CD14-positive monocyte (primary cell): Measurements from ENCODE around the gene LEMD1. TPM values are rescaled to one million over a fixed set of nuclear protein-coding genes. Genes with fewer than 3 reads are reported as not detected.

Experiments used
- DNase-seq, 3 donors: peaks; one replicate each; pipeline ENCODE4 v3.0.0-alpha.2; 2011 to 2022
- H2AFZ ChIP-seq: 2 replicates; pipeline ENCODE4 v1.6.0; 2012; ENCODE audit warnings: mild to moderate bottlenecking, low read depth, low read length, inconsistent platforms; ENCODE audit not compliant: insufficient read depth, poor library complexity, severe bottlenecking
- H3K27ac ChIP-seq, 2 donors: 1 replicate in 1 of 2; 2 replicates in 1 of 2; pipeline ENCODE4 v1.5.1; 2012 to 2013; ENCODE audit warnings: low read length in 2 of 2, control low read depth in 1 of 2, inconsistent platforms in 1 of 2, low read depth in 1 of 2, mild to moderate bottlenecking in 1 of 2
- H3K27me3 ChIP-seq, 2 donors: one replicate each; pipeline versions ENCODE4 v1.6.0 to v1.6.1; 2011 to 2013; ENCODE audit warnings: low read length in 2 of 2; ENCODE audit not compliant: control insufficient read depth in 2 of 2, insufficient read depth in 2 of 2
- H3K36me3 ChIP-seq, 2 donors: replicated peaks in 1 of 2; 1 replicate in 1 of 2; 2 replicates in 1 of 2; pipeline versions ENCODE4 v1.5.1 to v1.6.1; 2012 to 2013; ENCODE audit warnings: low read length in 2 of 2, control low read depth in 1 of 2, inconsistent platforms in 1 of 2, mild to moderate bottlenecking in 1 of 2; ENCODE audit not compliant: insufficient read depth in 2 of 2, control insufficient read depth in 1 of 2
- H3K4me1 ChIP-seq, 2 donors: 1 replicate in 1 of 2; 2 replicates in 1 of 2; pipeline versions ENCODE4 v1.5.1 to v1.6.1; 2012 to 2013; ENCODE audit warnings: low read length in 2 of 2, control low read depth in 1 of 2, inconsistent platforms in 1 of 2, mild to moderate bottlenecking in 1 of 2, moderate library complexity in 1 of 2; ENCODE audit not compliant: insufficient read depth in 2 of 2, control insufficient read depth in 1 of 2
- H3K4me2 ChIP-seq: replicated peaks from 2 replicates; pipeline ENCODE3; 2012; ENCODE audit warnings: low read length, moderate library complexity, mild to moderate bottlenecking; ENCODE audit not compliant: poor library complexity, severe bottlenecking; ENCODE audit errors: extremely low read depth
- H3K4me3 ChIP-seq, 3 experiments: fragments of 200-600 bp in 1 of 3; sonication (generic) in 1 of 3; replicated peaks in 1 of 3; 1 replicate in 2 of 3; 2 replicates in 1 of 3; pipeline ENCODE4 v1.5.1; 2011 to 2013; ENCODE audit warnings: low read length in 3 of 3, mild to moderate bottlenecking in 3 of 3, control low read depth in 2 of 3, low read depth in 2 of 3, inconsistent platforms in 1 of 3, moderate library complexity in 1 of 3
- H3K79me2 ChIP-seq: 2 replicates; pipeline ENCODE4 v1.6.0; 2012; ENCODE audit warnings: mild to moderate bottlenecking, control low read depth, inconsistent platforms, low read length, moderate library complexity; ENCODE audit not compliant: insufficient read depth
- H3K9ac ChIP-seq: 2 replicates; pipeline ENCODE4 v1.6.0; 2017; ENCODE audit warnings: low read length, mild to moderate bottlenecking; ENCODE audit not compliant: insufficient read depth, poor library complexity, severe bottlenecking
- H3K9me3 ChIP-seq, 2 donors: replicated peaks in 1 of 2; 1 replicate in 1 of 2; 2 replicates in 1 of 2; pipeline versions ENCODE4 v1.5.1 to v1.6.1; 2012 to 2013; ENCODE audit warnings: low read length in 2 of 2, control low read depth in 1 of 2; ENCODE audit not compliant: control insufficient read depth in 1 of 2, insufficient read depth in 1 of 2
- H4K20me1 ChIP-seq: 2 replicates; pipeline ENCODE4 v1.6.0; 2012; ENCODE audit warnings: mild to moderate bottlenecking, low read length, control low read depth, moderate library complexity; ENCODE audit not compliant: insufficient read depth
- H3K27ac Mint-ChIP-seq, 7 donors: one replicate each; pipeline ENCODE4 v1.8.0; 2020; ENCODE audit warnings: mild to moderate bottlenecking in 7 of 7, mixed read lengths in 7 of 7, moderate library complexity in 6 of 7, inconsistent platforms in 2 of 7
- H3K27me3 Mint-ChIP-seq, 3 donors: one replicate each; pipeline ENCODE4 v1.8.0; 2021 to 2022; ENCODE audit warnings: low read depth in 3 of 3, mild to moderate bottlenecking in 3 of 3, mixed read lengths in 3 of 3, moderate library complexity in 3 of 3, inconsistent platforms in 1 of 3
- H3K36me3 Mint-ChIP-seq, 2 donors: one replicate each; pipeline ENCODE4 v1.8.0; 2020; ENCODE audit warnings: mixed read lengths in 2 of 2, inconsistent platforms in 1 of 2, mild to moderate bottlenecking in 1 of 2
- H3K4me1 Mint-ChIP-seq: one replicate; pipeline ENCODE4 v1.8.0; 2020; ENCODE audit warnings: mild to moderate bottlenecking, mixed read lengths
- H3K4me3 Mint-ChIP-seq, 2 donors: one replicate each; pipeline ENCODE4 v1.8.0; 2020; ENCODE audit warnings: mild to moderate bottlenecking in 2 of 2, mixed read lengths in 2 of 2, moderate library complexity in 1 of 2
- H3K9me3 Mint-ChIP-seq, 7 donors: one replicate each; pipeline ENCODE4 v1.8.0; 2020 to 2022; ENCODE audit warnings: mixed read lengths in 7 of 7, mild to moderate bottlenecking in 6 of 7, moderate library complexity in 6 of 7, inconsistent platforms in 2 of 7
- CTCF ChIP-seq: fragments of 200-600 bp; IDR thresholded peaks from one replicate; pipeline ENCODE4 v1.8.0; 2022; ENCODE audit warnings: antibody characterized with exemption, mild to moderate bottlenecking
- WGBS: methylation state at CpG from one replicate; pipeline ENCODE4 v1.1.5; 2013; ENCODE audit warnings: missing lambda C conversion rate; ENCODE audit not compliant: insufficient coverage; 5-methylcytosine and 5-hydroxymethylcytosine counted together
- intact Hi-C, 2 donors: fragments of 100-400 bp; cut with micrococcal nuclease; formaldehyde crosslinking; loops; one replicate each; pipeline versions ENCODE4 v1.15.0 to v1.15.1; 2023
- polyA plus RNA-seq, 3 donors: library from polyadenylated mRNA; depleted of rRNA in 1 of 3; unstranded in 2 of 3; stranded (reverse) in 1 of 3; fragments of 300-500 nt in 2 of 3; fragments of >200 nt in 1 of 3; fragmentation: Illumina TruSeq in 2 of 3; gene quantifications; 1 replicate in 2 of 3; 2 replicates in 1 of 3; pipeline ENCODE4 v1.2.3, GENCODE V29; 2012 to 2021

LEMD1 gene
- polyA plus RNA-seq, 3 donors: not detected

- no peak overlapping the region for H2AFZ ChIP-seq
- no peak for TF ChIP-seq CTCF
- no peak overlapping the region for H3K27ac ChIP-seq
- Mint-ChIP-seq H3K27me3 (peaks cover 7 to 41% (median 24%) of the 10 kb centered on the region in 3 donors), H3K9me3 (no peaks in the 10 kb centered on the region), H3K27ac (peak overlapping the region in 1 of 7 donors; percentile 55), H3K36me3 (no peaks in the 10 kb centered on the region), H3K4me1 (peaks cover 2% of the 10 kb centered on the region), H3K4me3 (no peak overlapping the region)
- no peak overlapping the region for H3K4me3 ChIP-seq
- H4K20me1 ChIP-seq: no peaks in the 10 kb centered on the region
- no peaks in the 10 kb centered on the region for H3K9me3 ChIP-seq
- H3K4me2 ChIP-seq: no peak overlapping the region
- H3K36me3 ChIP-seq: no peaks in the 10 kb centered on the region
- 100% methylated on average over 2 of the region's 4 CpGs for whole genome bisulfite sequencing
- no peaks in the 10 kb centered on the region for H3K79me2 ChIP-seq
- H3K27me3 ChIP-seq: peaks cover 2 to 11% of the 10 kb centered on the region in 2 donors
- intact Hi-C loops: no loop called here
- H3K4me1 ChIP-seq: no peaks in the 10 kb centered on the region
- H3K9ac ChIP-seq: no peak overlapping the region
- no peak for DNase-seq
Observed at GRCh38 chr1:205360891-205361290, 61.0 kb downstream of the LEMD1 start.

- no peaks in the 10 kb centered on the region for H3K9me3 ChIP-seq
- H3K4me1 Mint-ChIP-seq: peaks cover 2% of the 10 kb centered on the region
- peaks cover 2 to 11% of the 10 kb centered on the region in 2 donors for H3K27me3 ChIP-seq
- no peak overlapping the region for H3K4me3 Mint-ChIP-seq
- H3K4me2 ChIP-seq: no peak overlapping the region
- H3K9ac ChIP-seq: no peak overlapping the region
- DNase-seq: no peak
- no peaks in the 10 kb centered on the region for H4K20me1 ChIP-seq
- 82% methylated on average over 11 of the region's 11 CpGs for WGBS
- TF ChIP-seq CTCF: no peak
- H3K36me3 ChIP-seq: no peaks in the 10 kb centered on the region
- H3K9me3 Mint-ChIP-seq: no peaks in the 10 kb centered on the region
- no peak overlapping the region for H2AFZ ChIP-seq
- H3K27me3 Mint-ChIP-seq: peaks cover 7 to 40% (median 24%) of the 10 kb centered on the region in 3 donors
- H3K27ac Mint-ChIP-seq: no peak overlapping the region
- no peak overlapping the region for H3K4me3 ChIP-seq
- no peaks in the 10 kb centered on the region for H3K79me2 ChIP-seq
- H3K36me3 Mint-ChIP-seq: no peaks in the 10 kb centered on the region
- intact Hi-C loops: loop anchor here in 1 of 2 donors (2.0 kb wide), 1 partner anchor 19 kb away; no protein-coding TSS in a partner anchor
- H3K27ac ChIP-seq: no peak overlapping the region
- no peaks in the 10 kb centered on the region for H3K4me1 ChIP-seq
Observed at GRCh38 chr1:205359771-205360565, 61.9 kb downstream of the LEMD1 start.
